22Rv1 (cell line): Measurements from ENCODE around the gene HK1.

Experiments
- H3K27ac ChIP-seq: fragments of 450-650 bp; 2 replicates; pipeline ENCODE4 v1.5.1; 2017
- CTCF ChIP-seq: fragments of 450-650 bp; IDR thresholded peaks from 2 replicates; pipeline ENCODE4 v1.5.1; 2017; ENCODE audit warnings: mild to moderate bottlenecking
- ZFX ChIP-seq: fragments of 450-650 bp; IDR thresholded peaks from 2 replicates; pipeline ENCODE4 v1.6.1; 2017; ENCODE audit warnings: antibody characterized with exemption, borderline replicate concordance

Gene HK1

GRCh38 chr10:69278446-69278963, at the start of gene HK1:
Gene HK1, plus strand, starts transcription at chr10:69278496.
- H3K27ac ChIP-seq = no peak within 1 kb of the TSS
- no peak for TF ChIP-seq ZFX
- no peak for TF ChIP-seq CTCF

GRCh38 chr10:69229616-69229916, 48.7 kb upstream of the HK1 start:
- H3K27ac ChIP-seq = no peak overlapping the region
- no peak for TF ChIP-seq ZFX
- no peak for TF ChIP-seq CTCF

GRCh38 chr10:69230128-69230527, 48.2 kb upstream of the HK1 start:
- TF ChIP-seq ZFX = no peak
- TF ChIP-seq CTCF = no peak
- no peak overlapping the region for H3K27ac ChIP-seq

- H3K27ac ChIP-seq = no peak overlapping the region
- TF ChIP-seq CTCF (no peak), ZFX (no peak)
Observed at GRCh38 chr10:69232252-69232651, 46.0 kb upstream of the HK1 start.

- no peak overlapping the region for H3K27ac ChIP-seq
- no peak for TF ChIP-seq ZFX
- TF ChIP-seq CTCF = no peak
Observed at GRCh38 chr10:69232736-69233480, 45.4 kb upstream of the HK1 start.

GRCh38 chr10:69234447-69234846, 43.8 kb upstream of the HK1 start:
- TF ChIP-seq ZFX = no peak
- no peak for TF ChIP-seq CTCF
- no peak overlapping the region for H3K27ac ChIP-seq

- H3K27ac ChIP-seq = no peak overlapping the region
- TF ChIP-seq ZFX (no peak), CTCF (peak; percentile 94)
Observed at GRCh38 chr10:69237528-69238159, 40.7 kb upstream of the HK1 start.
